ENCODE results near the gene CITED2. TPM values are rescaled to one million over a fixed set of nuclear protein-coding genes. Genes with fewer than 3 reads are reported as not detected.

The CITED2 gene
- total and polyA plus RNA-seq, 7 donors: 15.3 to 414 (median 118) TPM

GRCh38 chr6:139346392-139346791 lies 28.1 kb downstream of the CITED2 start:
- Histone ChIP-seq H3K27ac (no peak overlapping the region), H3K27me3 (ENCODE audit: insufficient read depth in 3 of 3, low read length in 2 of 3) (no peaks in the 10 kb centered on the region), H3K36me3 (ENCODE audit: insufficient read depth in 1 of 2, low read depth in 1 of 2) (no peaks in the 10 kb centered on the region), H3K4me1 (no peaks in the 10 kb centered on the region), H3K4me3 (no peak overlapping the region), H3K9me3 (no peaks in the 10 kb centered on the region)
- ATAC-seq (no peak), DNase-seq (no peak)
- intact Hi-C loops (cut with DNase I): no loop called here
- TF ChIP-seq CTCF (IDR thresholded peaks at IDR 0.05): no peak
- 97 to 98% (median 98%) methylated on average over 2 of the region's 2 CpGs for WGBS, 3 donors

GRCh38 chr6:139344186-139344963 lies 30.1 kb downstream of the CITED2 start:
- no peak for TF ChIP-seq CTCF (IDR thresholded peaks at IDR 0.05)
- H3K9me3 ChIP-seq: no peaks in the 10 kb centered on the region
- no peaks in the 10 kb centered on the region for H3K27me3 ChIP-seq (ENCODE audit: insufficient read depth in 3 of 3, low read length in 2 of 3)
- H3K27ac ChIP-seq: no peak overlapping the region
- H3K36me3 ChIP-seq (ENCODE audit: insufficient read depth in 1 of 2, low read depth in 1 of 2): no peaks in the 10 kb centered on the region
- ATAC-seq (no peak), DNase-seq (no peak)
- intact Hi-C loops (cut with DNase I): no loop called here
- peaks cover 2% of the 10 kb centered on the region for H3K4me1 ChIP-seq
- no peak overlapping the region for H3K4me3 ChIP-seq
- WGBS, 3 donors: 86 to 96% (median 90%) methylated on average over 4 of the region's 4 CpGs

GRCh38 chr6:139343052-139343750 lies 31.2 kb downstream of the CITED2 start:
- no peak overlapping the region for H3K27ac ChIP-seq
- no peaks in the 10 kb centered on the region for H3K36me3 ChIP-seq (ENCODE audit: insufficient read depth in 1 of 2, low read depth in 1 of 2)
- no peak for DNase-seq
- no peak for ATAC-seq
- no peaks in the 10 kb centered on the region for H3K27me3 ChIP-seq (ENCODE audit: insufficient read depth in 3 of 3, low read length in 2 of 3)
- intact Hi-C loops (cut with DNase I): no loop called here
- no peak for TF ChIP-seq CTCF (IDR thresholded peaks at IDR 0.05)
- no peak overlapping the region for H3K4me3 ChIP-seq
- H3K9me3 ChIP-seq: no peaks in the 10 kb centered on the region
- H3K4me1 ChIP-seq: peaks cover 14% of the 10 kb centered on the region
- 52 to 64% (median 59%) methylated on average over 2 of the region's 2 CpGs for WGBS, 3 donors

GRCh38 chr6:139341060-139341459 lies 33.4 kb downstream of the CITED2 start:
- Histone ChIP-seq H3K4me1 (peaks cover 35% of the 10 kb centered on the region), H3K4me3 (no peak overlapping the region), H3K9me3 (no peaks in the 10 kb centered on the region), H3K27me3 (ENCODE audit: insufficient read depth in 3 of 3, low read length in 2 of 3) (no peaks in the 10 kb centered on the region), H3K36me3 (ENCODE audit: insufficient read depth in 1 of 2, low read depth in 1 of 2) (no peaks in the 10 kb centered on the region), H3K27ac (no peak overlapping the region)
- no peak for DNase-seq
- TF ChIP-seq CTCF (IDR thresholded peaks at IDR 0.05): no peak
- intact Hi-C loops (cut with DNase I): no loop called here
- ATAC-seq: no peak
- 95 to 98% (median 98%) methylated on average over 2 of the region's 2 CpGs for WGBS, 3 donors
